Measurements from ENCODE around the gene KCNQ1.

KCNQ1 gene

DNA sequence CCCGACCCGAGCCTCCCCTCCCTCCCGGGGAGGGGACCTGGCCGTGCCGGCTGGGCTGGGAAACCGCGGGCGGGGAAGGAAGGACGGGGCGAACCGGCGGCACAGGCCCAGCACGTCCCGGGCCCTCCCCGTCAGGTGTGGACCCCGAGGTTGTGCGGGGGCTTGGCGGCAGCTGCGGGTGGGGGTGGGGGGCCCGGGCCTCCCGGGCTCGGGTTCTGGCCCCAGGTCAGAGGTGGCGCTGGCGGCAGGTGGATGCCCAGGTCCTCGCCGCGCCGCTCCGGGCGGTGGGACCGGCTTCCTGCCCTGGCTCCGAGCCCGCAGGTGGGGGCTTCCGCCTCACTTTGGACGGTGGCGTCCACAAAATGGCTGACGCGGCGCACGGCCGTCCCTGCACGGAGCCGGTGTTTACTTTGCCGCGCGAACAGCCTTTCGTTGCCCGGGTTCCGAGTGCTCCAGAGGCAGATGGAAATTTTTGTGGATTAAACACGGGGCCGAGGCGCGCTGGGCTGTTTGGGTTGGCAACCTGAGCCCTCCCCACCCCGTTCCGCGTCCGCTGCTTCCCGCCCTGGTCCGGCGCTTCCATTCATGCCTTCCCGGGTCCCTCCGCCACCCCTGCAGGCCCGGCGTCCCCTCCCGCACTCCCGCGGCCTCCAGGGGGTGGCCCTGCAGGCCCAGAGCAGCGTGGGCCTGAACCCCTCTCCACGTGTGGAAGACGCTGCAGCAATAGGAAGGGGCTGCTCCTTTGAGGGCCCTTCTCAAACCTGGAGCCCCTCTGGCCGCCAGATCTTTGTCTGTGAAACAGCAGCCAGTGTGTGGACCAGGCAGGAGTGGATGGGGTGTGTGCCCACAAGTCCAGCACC lies 346.9 kb downstream of the KCNQ1 start:
- FAIRE-seq = no peak

DNA sequence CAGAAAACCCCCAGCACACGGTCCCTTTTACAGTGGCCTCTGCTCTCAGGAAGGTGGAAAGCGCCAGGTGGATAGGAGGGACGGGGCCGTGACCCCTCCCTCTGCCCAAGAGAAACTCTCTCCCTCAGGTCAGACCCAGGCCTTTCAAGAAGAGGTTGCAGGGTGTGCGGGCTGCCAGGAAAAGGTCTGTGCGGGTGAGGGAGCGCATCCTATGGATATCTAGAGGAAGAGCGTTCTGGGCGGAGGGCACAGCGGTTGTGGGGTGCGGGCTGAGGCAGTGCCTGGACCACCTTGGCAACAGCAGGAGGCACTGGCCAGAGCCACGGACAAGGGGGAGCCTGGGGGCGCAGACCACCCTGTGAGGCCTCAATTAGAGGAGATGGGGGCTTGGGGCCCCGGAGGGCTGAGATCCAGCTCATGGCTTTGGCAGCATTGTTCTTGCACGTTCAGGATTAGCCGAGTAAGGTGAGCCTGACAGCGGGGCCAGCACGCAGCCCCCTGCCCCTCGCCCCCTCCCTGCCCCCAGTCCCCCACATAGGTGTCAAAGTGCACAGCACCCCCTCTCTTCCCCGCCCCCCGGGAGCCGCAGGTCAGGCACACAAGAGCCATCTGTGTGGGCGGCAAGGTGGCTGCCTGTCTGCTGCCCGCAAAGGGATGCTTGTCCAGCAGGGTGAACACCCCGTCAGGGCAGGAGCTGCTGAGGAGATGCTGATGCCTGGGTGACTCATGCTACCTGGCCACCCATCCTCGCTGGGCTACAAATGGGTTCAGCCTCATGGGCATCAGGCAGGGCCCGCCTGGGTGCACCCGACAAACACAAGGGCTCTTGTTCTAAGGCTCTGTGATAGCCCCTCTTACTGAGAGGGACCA lies 347.8 kb downstream of the KCNQ1 start:
- no peak for FAIRE-seq

- FAIRE-seq = no peak
Observed at GRCh38 chr11:2793701-2794045, 348.9 kb downstream of the KCNQ1 start.

DNA sequence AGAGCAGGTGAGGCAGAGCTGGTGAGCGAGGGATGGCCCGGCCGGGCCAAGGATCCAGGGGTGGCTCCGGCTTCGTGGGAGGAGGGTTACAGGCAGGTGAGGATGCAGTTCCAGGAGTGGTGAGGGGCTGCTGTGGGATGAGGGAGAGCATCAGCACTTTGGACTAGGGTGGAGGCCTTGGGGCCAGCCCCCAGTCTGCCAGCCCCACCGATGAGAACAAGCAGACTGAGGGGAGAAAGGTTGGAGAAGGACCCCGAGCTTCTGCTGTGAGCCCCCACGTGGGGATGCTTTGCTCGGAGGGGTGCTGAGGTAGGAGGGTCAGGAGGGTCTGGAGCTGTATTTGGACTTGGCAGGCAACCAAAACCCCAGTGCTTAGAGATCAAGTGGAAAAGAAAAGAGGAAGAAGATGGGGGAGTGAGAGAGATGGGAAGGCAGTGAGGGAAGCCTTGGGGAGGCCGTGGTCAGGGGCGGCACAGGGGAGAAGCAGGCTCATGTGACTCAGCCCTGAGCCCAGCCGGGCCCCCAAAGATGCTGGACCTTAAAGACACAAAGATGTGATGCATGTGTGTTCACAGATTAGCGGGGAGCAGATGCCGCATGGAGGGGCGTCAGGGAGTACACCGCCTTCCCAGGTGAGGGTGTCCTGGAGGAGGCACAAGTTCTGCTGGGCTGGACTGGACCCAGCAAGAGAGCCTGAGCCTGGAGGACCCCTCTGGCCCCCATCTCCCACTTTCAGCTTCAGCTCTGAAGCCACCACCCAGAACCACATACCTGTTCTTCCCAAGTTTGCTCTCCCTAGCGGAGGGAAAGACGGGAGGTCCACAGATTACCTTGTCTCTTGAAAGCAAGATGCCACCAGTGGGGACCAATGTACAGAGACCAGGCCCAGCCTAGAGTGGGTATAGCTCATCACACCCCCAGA lies 349.5 kb downstream of the KCNQ1 start:
- FAIRE-seq = no peak

- FAIRE-seq = no peak
Observed at GRCh38 chr11:2794968-2795322, 350.1 kb downstream of the KCNQ1 start.

DNA sequence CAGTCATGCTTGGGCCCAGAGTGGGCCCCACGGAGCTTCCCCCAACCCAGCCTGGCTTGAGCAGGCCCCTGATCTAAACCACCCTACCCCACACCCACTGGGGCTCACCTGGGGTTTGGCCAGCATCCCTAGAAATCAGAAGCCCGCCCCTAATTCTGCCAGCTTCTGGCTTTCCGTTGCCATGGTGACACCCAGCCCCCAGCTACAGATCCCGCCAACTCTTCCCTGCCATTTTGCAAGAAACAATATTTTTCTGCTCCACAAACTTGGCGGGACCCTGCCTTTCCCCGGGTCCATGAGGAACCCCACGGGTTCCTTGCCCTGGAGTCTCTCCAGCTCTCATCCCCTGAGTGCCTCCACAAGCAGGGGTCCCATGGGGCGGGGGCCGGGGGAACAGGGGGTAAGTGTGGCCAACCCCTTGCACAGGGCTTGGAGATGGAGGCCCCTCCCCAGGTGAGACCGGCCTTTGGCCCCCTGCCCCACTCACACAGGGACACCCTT lies 350.7 kb downstream of the KCNQ1 start:
- no peak for FAIRE-seq

DNA sequence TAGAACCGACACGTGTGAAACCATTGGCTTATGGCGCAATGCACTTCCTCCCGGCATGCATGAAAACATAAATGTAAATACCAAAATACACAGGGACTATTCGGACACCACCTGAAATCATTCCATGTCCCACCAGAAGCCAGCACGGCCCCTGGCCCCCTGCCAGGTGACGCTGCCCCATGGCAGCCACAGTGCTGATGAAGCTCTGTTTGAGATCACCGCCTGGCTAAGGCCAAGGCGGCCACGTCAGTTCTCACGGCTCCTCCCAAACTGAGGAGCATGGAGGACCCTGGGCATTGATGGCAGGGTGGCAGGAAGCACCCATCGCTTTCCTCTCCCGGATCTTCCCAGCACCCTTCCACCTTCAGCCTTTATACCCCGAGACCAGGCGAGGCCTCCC lies 351.3 kb downstream of the KCNQ1 start:
- no peak for FAIRE-seq

DNA sequence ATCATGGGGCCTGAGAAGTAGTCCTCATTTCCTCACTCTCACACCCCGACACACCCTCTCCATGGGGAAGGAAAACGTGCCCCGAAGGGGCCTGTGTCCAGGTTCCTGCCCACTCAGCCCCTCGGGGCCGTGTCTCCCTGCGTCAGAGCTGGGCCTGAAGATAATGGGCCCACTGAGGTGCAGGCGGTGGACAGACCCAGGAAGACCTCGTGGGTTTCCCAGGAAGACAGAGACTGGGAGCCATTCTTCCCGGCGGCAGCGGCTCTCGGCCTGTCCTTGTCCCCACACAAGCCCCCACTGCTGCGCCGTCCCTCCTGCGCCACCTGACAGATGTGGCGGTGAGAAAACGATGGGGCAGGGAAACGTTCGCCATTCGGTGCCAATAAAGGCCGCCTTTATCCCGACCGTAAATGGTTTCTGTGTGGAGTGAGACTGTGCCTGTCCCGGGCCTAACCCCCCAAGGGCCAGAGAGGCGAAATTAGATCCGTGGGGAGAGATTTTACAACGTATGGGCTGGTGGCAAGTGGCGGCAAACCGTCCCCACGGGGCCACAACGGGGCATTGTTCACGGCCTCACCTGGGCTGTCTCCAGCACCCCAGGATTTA lies 351.8 kb downstream of the KCNQ1 start:
- no peak for FAIRE-seq

GRCh38 chr11:2797121-2797711 lies 352.4 kb downstream of the KCNQ1 start:
- no peak for FAIRE-seq

- FAIRE-seq = no peak
Observed at GRCh38 chr11:2797741-2798361, 353.0 kb downstream of the KCNQ1 start.

GRCh38 chr11:2798951-2799761 lies 354.3 kb downstream of the KCNQ1 start:
- FAIRE-seq = no peak

- FAIRE-seq = no peak
Observed at GRCh38 chr11:2799881-2800654, 355.3 kb downstream of the KCNQ1 start.

DNA sequence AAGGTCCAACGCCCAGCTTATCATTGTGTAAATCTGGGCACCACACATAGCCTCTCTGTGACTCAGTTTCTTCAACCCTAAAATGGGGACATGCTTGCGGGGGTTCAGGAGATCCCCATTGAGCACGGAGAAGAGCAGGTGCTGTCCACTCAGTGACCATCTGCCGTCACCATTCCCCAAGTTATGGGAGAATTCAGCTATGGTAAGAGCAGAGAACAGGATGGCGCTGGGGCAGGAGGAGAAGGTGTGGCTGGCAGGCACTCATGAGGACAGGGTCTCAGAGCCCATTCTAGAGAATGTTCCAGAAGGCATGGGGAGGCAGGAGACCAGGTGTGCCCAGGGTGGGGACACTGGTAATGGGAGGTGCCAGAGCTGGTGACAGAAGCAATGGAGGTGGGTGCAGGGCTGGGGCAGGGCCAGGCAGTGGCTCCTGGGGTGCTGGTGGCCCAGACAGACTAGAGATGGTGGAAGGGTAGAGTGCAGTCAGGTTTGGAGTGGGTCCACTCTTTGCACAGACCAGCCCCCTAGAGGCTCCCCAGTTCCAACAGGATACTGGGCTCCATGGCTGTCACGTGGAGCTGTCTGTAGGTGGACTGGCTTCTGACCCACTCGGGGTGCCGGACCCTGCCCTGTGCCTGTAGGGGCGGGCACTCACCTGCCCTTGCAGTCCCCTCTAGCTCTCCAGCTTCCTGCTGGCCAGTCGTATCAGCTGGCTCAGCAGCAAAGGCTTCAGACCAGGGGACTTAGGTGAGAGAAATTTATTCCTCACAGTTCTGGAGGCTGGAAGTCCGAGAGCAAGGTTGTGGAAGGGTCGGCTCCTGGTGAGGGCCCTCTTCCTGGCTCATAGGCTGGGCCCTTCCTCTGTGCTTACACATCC lies 356.1 kb downstream of the KCNQ1 start:
- no peak for FAIRE-seq

GRCh38 chr11:2801711-2802388 lies 357.0 kb downstream of the KCNQ1 start:
- no peak for FAIRE-seq

DNA sequence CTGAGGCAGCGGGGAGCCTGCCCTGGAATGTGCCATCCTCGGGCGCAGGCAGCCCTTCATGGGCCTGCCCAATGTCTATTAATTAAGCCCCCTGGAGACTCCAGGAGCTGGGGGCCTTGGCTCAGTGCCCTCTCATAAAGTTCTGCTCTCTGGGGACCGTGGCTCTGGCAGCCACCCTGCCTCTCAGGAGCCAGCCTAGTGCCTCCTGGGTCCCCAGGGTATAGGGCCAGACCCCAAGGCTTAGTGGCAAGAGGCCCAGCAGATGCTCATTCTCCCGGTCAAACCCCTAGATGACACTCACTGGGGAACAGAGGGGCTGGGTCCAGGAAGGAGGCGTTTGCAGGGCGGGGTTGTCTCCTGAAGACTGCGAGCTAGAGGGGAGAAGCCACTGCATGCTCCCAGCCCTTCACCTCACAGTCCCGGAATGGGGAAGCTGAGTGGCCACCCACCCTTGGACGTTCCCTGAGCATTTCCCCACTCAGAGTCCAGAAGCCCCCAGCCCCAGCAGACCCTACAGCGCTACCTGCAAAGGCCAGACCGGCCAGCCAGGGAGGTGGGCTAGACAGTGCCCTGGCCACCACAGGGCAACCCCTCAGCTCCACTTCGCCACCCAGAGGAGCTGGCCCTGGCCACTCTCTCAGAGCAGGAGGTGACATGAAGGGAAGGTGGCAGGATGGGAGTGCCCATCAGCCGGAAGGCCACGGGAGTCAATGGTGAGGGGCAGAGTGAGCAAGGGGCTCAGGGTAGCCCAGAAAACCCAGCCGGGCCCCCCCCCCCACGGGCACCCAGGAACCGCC lies 357.8 kb downstream of the KCNQ1 start:
- FAIRE-seq = no peak

- FAIRE-seq = no peak
Observed at GRCh38 chr11:2803186-2804091, 358.6 kb downstream of the KCNQ1 start.

All from G401.6 (cell line).